GM18517 (cell line): ENCODE data around the gene AKR1E2.

Source experiments
- ATAC-seq: cut with Tn5 transposase; IDR thresholded peaks from one replicate; pipeline ENCODE4 v1.9.1; 2021; ENCODE audit warnings: mild to moderate bottlenecking, moderate library complexity; ENCODE audit not compliant: unreplicated experiment

AKR1E2 gene

GRCh38 chr10:4889959-4890358 lies 64.0 kb downstream of the AKR1E2 start:
- no peak for ATAC-seq

GRCh38 chr10:4892681-4893080 lies 66.7 kb downstream of the AKR1E2 start:
- ATAC-seq, result no peak

- no peak for ATAC-seq
Measured at GRCh38 chr10:4894335-4894734, 68.3 kb downstream of the AKR1E2 start.
